UCSD-AML1 (cell line): Measurements from ENCODE around the gene SPIN1.

ENCODE experiments used
- DNase-seq: peaks from one replicate; lab custom pipeline; 2025; ENCODE audit not compliant: unreplicated experiment; lab: John Stamatoyannopoulos, UW

The SPIN1 gene

GRCh38 chr9:88387552-88388202 is 567 bp upstream of the SPIN1 start:
- peak; percentile 72 for DNase-seq

GRCh38 chr9:88388886-88389605 is 802 bp downstream of the SPIN1 start:
- DNase-seq, result peak; percentile 81

GRCh38 chr9:88390371-88390990 is 2.2 kb downstream of the SPIN1 start:
- no peak for DNase-seq

GRCh38 chr9:88391236-88391635 is 3.0 kb downstream of the SPIN1 start:
- DNase-seq, result no peak

GRCh38 chr9:88391921-88392320 is 3.7 kb downstream of the SPIN1 start:
- DNase-seq, result no peak

- no peak for DNase-seq
Measured at GRCh38 chr9:88392549-88392948, 4.3 kb downstream of the SPIN1 start.

GRCh38 chr9:88396836-88397577 is 8.8 kb downstream of the SPIN1 start:
- DNase-seq, result no peak

- DNase-seq, result no peak
Measured at GRCh38 chr9:88398016-88398415, 9.8 kb downstream of the SPIN1 start.

GRCh38 chr9:88399966-88400365 is 11.7 kb downstream of the SPIN1 start:
- no peak for DNase-seq

GRCh38 chr9:88403340-88403739 is 15.1 kb downstream of the SPIN1 start:
- no peak for DNase-seq

GRCh38 chr9:88406051-88406450 is 17.8 kb downstream of the SPIN1 start:
- no peak for DNase-seq

- DNase-seq, result no peak
Measured at GRCh38 chr9:88411471-88411870, 23.2 kb downstream of the SPIN1 start.

- DNase-seq, result no peak
Measured at GRCh38 chr9:88414298-88414697, 26.1 kb downstream of the SPIN1 start.

- DNase-seq, result no peak
Measured at GRCh38 chr9:88418025-88418424, 29.8 kb downstream of the SPIN1 start.

- DNase-seq, result no peak
Measured at GRCh38 chr9:88418715-88419540, 30.7 kb downstream of the SPIN1 start.

- DNase-seq, result no peak
Measured at GRCh38 chr9:88420227-88420626, 32.0 kb downstream of the SPIN1 start.

- DNase-seq, result no peak
Measured at GRCh38 chr9:88421348-88421747, 33.1 kb downstream of the SPIN1 start.

- no peak for DNase-seq
Measured at GRCh38 chr9:88425538-88425950, 37.3 kb downstream of the SPIN1 start.

GRCh38 chr9:88426651-88427050 is 38.4 kb downstream of the SPIN1 start:
- no peak for DNase-seq

GRCh38 chr9:88429595-88430430 is 41.6 kb downstream of the SPIN1 start:
- DNase-seq, result no peak
